ENCODE data around the gene CCDC92B.

Gene CCDC92B

GRCh38 chr17:2734939-2735338 is 14.5 kb downstream of the CCDC92B start:
- H3K27ac ChIP-seq: no peak overlapping the region
- TF ChIP-seq CTCF (IDR thresholded peaks at IDR 0.05) (no peak), ZFX (IDR thresholded peaks at IDR 0.05; ENCODE audit: borderline replicate concordance) (no peak)

GRCh38 chr17:2731807-2732206 is 17.6 kb downstream of the CCDC92B start:
- TF ChIP-seq ZFX (IDR thresholded peaks at IDR 0.05; ENCODE audit: borderline replicate concordance) (no peak), CTCF (IDR thresholded peaks at IDR 0.05) (no peak)
- no peak overlapping the region for H3K27ac ChIP-seq

GRCh38 chr17:2730764-2731353 is 18.6 kb downstream of the CCDC92B start:
- H3K27ac ChIP-seq: no peak overlapping the region
- no peak for TF ChIP-seq CTCF (IDR thresholded peaks at IDR 0.05)
- no peak for TF ChIP-seq ZFX (IDR thresholded peaks at IDR 0.05; ENCODE audit: borderline replicate concordance)

- peak; percentile 69 for TF ChIP-seq CTCF (IDR thresholded peaks at IDR 0.05)
- TF ChIP-seq ZFX (IDR thresholded peaks at IDR 0.05; ENCODE audit: borderline replicate concordance): no peak
- H3K27ac ChIP-seq: no peak overlapping the region
These were observed 24.7 kb downstream of the CCDC92B start for GRCh38 chr17:2724784-2725164.

GRCh38 chr17:2723997-2724783 is 25.3 kb downstream of the CCDC92B start:
- TF ChIP-seq CTCF (IDR thresholded peaks at IDR 0.05): no peak
- no peak for TF ChIP-seq ZFX (IDR thresholded peaks at IDR 0.05; ENCODE audit: borderline replicate concordance)
- H3K27ac ChIP-seq: no peak overlapping the region

- H3K27ac ChIP-seq: no peak overlapping the region
- TF ChIP-seq CTCF (IDR thresholded peaks at IDR 0.05) (no peak), ZFX (IDR thresholded peaks at IDR 0.05; ENCODE audit: borderline replicate concordance) (no peak)
These were observed 25.9 kb downstream of the CCDC92B start for GRCh38 chr17:2723505-2723996.

GRCh38 chr17:2722611-2723010 is 26.8 kb downstream of the CCDC92B start:
- no peak overlapping the region for H3K27ac ChIP-seq
- TF ChIP-seq CTCF (IDR thresholded peaks at IDR 0.05) (no peak), ZFX (IDR thresholded peaks at IDR 0.05; ENCODE audit: borderline replicate concordance) (no peak)

All from 22Rv1 (cell line).